HG02763 (cell line): ENCODE measurements around the gene CHST14.
"Not testable (repeated sequence)": the region's sequence is repeated elsewhere in the genome, so short reads cannot be mapped to it uniquely, and the experiment has no call there.

Experiments
- ATAC-seq: cut with Tn5 transposase; IDR thresholded peaks from one replicate; pipeline ENCODE4 v1.9.1; 2021; ENCODE audit warnings: mild to moderate bottlenecking, moderate library complexity; ENCODE audit not compliant: unreplicated experiment

Gene CHST14

GRCh38 chr15:40440743-40441564 is 29.8 kb upstream of the CHST14 start, which contains the start of gene BAHD1:
TSS of gene BAHD1 (plus strand) at chr15:40440953. CDS start at chr15:40458465, 17,512 bp downstream.
- peak; percentile 91 for ATAC-seq

GRCh38 chr15:40441565-40442531 is 28.9 kb upstream of the CHST14 start:
- peak; percentile 8 for ATAC-seq

DNA sequence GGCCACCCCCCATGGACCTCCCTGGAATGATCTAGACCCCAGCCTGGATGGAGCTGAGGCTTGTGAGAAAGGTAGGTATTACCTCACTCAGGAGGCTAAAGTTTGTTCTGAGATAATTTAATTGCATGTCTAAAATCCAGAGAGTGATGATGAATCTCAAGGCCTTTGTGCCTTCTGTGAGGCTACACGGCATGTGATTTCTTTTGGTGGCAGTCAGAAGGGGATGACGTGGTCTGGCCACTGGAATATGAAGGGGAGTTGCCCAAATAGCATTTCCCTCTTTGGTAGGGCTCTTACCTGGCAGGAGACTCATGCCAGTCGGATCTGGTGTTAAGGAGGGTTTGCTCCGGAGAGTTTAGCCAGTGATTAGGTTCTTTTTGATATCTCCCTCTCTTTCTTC is 27.5 kb upstream of the CHST14 start:
- ATAC-seq = no peak

DNA sequence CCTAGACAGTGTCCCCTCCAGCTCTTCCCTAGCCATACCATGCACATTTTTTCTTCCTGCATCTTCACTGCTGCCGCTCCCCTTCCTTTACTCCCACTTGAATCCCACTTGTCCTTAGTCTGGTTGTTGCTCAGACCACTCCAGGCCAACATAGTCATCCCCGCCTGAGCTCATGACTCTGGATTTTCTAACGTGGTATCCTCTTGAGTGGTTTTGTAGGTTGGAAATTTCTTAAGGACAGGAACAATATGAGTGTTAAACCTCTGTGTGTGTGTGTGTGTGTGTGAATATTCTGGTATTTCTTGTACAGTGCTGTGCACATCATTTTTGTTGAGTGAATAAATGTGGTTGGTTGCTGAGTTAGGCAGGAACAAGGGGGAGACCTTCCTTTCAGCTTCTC is 26.9 kb upstream of the CHST14 start:
- ATAC-seq = no peak

- ATAC-seq = no peak
Observed at GRCh38 chr15:40444736-40445135, 26.0 kb upstream of the CHST14 start.

- no peak for ATAC-seq
Observed at GRCh38 chr15:40445421-40445922, 25.3 kb upstream of the CHST14 start.

DNA sequence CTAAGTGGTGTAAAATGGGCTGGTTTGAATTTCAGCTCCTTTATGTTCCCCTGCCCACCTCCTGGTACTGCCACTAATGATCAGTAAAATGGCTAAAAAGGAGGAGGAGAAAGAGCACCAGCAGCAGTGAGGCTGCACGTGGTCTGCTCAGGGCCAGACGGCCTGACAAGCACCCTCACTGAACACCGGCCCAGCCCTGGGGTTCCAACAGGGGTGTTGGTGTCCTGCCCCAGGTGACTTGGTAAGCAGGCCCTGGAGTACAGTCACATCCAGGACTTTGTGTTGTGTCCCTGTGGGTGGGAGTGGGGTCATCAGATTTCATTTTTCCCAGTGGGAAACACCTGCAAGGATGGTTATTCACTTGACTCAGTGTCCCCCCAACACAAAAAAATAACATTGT is 24.6 kb upstream of the CHST14 start:
- ATAC-seq = no peak

- ATAC-seq = no peak
Observed at GRCh38 chr15:40448354-40448753, 22.4 kb upstream of the CHST14 start.

DNA sequence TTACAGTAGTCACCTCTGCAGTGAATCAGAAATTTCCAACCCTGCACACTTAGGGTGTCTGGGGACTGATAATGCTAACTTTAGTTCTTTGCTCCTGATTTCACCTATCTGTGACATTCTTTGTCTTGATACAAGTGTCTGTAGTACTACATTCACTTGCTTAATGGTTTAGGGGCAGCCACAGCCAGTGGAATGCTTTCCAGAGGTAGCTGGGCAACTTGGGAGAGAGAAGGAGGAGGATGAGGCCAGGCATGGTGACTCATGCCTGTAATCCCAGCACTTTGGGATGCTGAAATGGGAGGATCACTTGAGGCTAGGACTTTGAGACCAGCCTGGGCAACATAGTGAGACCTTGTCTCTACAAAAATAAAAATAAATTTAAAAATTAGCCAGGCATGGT is 21.5 kb upstream of the CHST14 start:
- no peak for ATAC-seq

DNA sequence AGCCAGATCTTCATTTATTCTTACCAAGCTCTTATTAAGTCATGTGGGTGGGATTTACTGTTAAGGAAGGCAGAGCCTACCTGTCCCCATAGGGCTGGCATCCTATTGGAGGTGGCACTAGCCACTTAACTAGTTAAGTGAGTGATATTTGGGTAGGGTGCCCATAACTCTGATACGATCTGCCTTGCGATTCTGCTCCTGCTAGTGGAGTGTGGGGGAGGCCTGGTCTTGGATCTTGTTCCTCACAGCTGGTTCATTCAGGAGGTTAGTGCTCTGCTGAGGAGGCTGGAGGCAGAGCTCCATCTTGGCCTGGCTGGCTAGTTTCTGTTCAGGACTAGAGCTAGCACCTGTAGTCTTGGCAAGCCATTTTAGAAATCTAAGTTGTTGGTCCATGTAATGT is 20.7 kb upstream of the CHST14 start:
- no peak for ATAC-seq

- no peak for ATAC-seq
Observed at GRCh38 chr15:40451527-40452158, 19.1 kb upstream of the CHST14 start.

- no peak for ATAC-seq
Observed at GRCh38 chr15:40452296-40453090, 18.3 kb upstream of the CHST14 start.

- not testable (repeated sequence) for ATAC-seq
Observed at GRCh38 chr15:40453941-40454340, 16.8 kb upstream of the CHST14 start.

DNA sequence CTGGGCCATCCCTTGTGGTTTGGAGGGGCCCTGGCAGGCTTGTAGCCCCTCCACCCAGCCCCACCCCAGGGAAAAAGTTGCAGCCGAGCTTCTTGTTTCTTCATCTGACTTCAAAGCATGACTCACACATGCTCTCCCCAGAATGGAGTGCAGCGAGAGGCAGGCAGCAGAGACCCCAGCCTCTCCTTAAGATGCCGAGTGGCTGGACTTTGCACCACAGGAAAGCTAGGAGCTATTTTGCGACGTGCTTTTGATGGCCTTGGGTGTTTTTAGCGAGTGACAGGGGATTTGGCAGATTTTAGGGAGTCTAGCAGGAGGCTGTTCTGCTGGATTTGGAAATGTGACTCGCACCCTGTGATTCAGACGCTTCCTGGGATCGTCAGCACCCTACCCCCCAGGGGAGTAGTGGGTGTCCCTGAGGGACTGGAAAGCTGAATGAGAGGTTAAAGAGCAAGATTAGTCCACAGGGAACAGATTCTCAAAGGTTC is 15.8 kb upstream of the CHST14 start:
- ATAC-seq = no peak

- no peak for ATAC-seq
Observed at GRCh38 chr15:40456299-40456712, 14.5 kb upstream of the CHST14 start.

GRCh38 chr15:40456738-40457137 is 14.0 kb upstream of the CHST14 start:
- ATAC-seq = no peak

- ATAC-seq = no peak
Observed at GRCh38 chr15:40458495-40459371, 12.1 kb upstream of the CHST14 start.

GRCh38 chr15:40459391-40460015 is 11.3 kb upstream of the CHST14 start:
- no peak for ATAC-seq

DNA sequence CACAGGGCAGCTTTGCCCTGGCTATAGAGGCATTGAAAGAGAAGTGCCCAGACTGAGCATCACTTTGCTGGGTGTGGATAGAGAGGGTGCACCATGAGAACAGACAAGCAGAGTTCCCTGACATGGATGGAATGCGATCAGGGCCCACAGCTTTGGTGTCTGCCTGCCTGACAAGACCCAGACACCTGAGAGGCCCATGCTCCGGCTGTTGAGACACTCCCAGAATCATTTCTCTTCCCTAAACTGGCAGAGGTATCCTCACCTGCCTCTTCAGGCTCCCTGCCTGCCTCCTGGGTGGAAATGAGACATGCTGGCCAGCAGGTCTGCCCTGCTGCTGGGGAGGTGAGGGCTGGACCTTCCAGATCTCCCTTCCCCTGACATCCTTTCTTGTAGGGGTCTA is 10.4 kb upstream of the CHST14 start:
- ATAC-seq = no peak
